ENCODE results near the gene ELOA. TPM values are rescaled to one million over a fixed set of nuclear protein-coding genes. Genes with fewer than 3 reads are reported as not detected.
A peak's percentile ranks its signal among the peaks of the same experiment; 100 is the strongest.

The ELOA gene
- total RNA-seq, 1 donor from 2014 or later = 41.7 TPM

DNA sequence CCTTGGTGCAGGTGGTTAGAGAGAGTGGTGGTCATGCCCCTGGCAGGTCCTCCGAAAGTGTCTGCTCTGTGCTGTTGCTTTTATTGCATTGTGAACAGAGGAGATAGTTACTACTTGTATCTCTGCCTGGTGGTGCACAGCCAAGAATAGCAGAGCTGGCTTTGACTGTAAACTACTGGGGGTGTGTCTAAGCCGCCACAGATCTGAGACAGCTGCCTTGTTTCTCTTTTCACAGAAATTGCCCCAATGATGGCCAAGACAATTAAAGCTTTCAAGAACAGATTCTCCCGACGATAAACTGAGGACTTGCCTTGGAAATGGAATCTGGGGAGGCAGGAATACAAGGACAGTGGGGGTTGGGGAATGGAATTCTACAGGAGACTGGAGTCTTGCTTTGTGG is 16.0 kb downstream of the ELOA start:
- Mint-ChIP-seq H3K36me3 (ENCODE audit: low read depth) (peaks cover 26% of the 10 kb centered on the region), H3K4me1 (ENCODE audit: low read depth) (no peaks in the 10 kb centered on the region), H3K27ac (ENCODE audit: unreplicated experiment) (no peak overlapping the region), H3K27me3 (ENCODE audit: low read depth) (no peaks in the 10 kb centered on the region), H3K9me3 (ENCODE audit: low read depth) (no peaks in the 10 kb centered on the region), H3K4me3 (ENCODE audit: unreplicated experiment) (no peak overlapping the region)
- DNase-seq (ENCODE audit: low spot score) = no peak
- TF ChIP-seq, protein P1, sequence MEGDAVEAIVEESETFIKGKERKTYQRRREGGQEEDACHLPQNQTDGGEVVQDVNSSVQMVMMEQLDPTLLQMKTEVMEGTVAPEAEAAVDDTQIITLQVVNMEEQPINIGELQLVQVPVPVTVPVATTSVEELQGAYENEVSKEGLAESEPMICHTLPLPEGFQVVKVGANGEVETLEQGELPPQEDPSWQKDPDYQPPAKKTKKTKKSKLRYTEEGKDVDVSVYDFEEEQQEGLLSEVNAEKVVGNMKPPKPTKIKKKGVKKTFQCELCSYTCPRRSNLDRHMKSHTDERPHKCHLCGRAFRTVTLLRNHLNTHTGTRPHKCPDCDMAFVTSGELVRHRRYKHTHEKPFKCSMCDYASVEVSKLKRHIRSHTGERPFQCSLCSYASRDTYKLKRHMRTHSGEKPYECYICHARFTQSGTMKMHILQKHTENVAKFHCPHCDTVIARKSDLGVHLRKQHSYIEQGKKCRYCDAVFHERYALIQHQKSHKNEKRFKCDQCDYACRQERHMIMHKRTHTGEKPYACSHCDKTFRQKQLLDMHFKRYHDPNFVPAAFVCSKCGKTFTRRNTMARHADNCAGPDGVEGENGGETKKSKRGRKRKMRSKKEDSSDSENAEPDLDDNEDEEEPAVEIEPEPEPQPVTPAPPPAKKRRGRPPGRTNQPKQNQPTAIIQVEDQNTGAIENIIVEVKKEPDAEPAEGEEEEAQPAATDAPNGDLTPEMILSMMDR (IDR thresholded peaks at IDR 0.05) = no peak

DNA sequence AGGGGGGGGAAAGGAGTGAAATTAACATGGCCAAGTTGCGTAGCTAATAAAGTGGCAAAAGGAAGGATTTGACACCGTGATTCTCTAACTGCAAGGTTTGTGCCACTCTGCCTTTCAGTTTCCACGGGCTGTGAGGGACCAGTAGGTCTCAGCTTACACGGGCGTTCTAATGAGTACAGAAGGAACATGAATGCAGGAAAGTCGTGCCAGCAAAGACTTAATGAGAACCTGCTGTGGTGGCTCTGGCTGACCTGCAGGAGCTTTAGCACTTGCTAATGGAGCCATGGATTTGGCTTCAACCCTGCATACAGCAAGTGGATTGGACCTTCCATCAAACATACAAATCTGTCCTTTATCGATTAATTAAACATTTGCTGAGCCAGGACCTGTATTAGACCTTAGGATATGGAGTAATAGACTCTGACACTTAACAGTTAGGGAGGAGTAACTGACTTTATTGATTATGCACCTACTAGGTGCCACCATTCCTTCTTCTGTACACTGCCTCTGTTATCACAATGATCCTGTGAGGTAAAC is 19.8 kb downstream of the ELOA start:
- Mint-ChIP-seq H3K27ac (ENCODE audit: unreplicated experiment) (no peak overlapping the region), H3K36me3 (ENCODE audit: low read depth) (peaks cover 16% of the 10 kb centered on the region)
- TF ChIP-seq, protein P1 (IDR thresholded peaks at IDR 0.05) = no peak

DNA sequence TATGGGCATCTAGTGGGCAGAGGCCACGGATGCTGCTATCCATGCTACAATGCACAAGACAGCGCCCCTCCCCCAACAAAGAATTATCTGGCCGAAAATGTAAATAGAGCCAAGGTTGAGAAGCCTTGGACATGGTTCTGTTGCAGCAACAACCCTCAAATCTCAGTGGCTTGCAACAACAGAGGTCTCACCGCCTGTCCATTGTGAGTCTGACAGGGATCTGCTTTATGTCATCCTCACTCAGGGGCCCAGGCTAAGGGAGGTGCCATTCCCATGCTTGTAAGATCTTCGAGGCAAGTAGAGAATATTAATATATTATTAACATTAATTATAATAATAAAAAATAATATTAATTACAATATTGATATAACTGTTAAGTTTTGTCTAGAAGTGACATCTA is 25.5 kb downstream of the ELOA start:
- peaks cover 5% of the 10 kb centered on the region for H3K4me1 Mint-ChIP-seq (ENCODE audit: low read depth)
- H3K27me3 Mint-ChIP-seq (ENCODE audit: low read depth) = no peaks in the 10 kb centered on the region
- no peak overlapping the region for H3K4me3 Mint-ChIP-seq (ENCODE audit: unreplicated experiment)
- DNase-seq (ENCODE audit: low spot score) = no peak
- H3K36me3 Mint-ChIP-seq (ENCODE audit: low read depth) = peaks cover 4% of the 10 kb centered on the region
- H3K27ac Mint-ChIP-seq (ENCODE audit: unreplicated experiment) = no peak overlapping the region
- TF ChIP-seq, protein P1 (IDR thresholded peaks at IDR 0.05) = no peak
- H3K9me3 Mint-ChIP-seq (ENCODE audit: low read depth) = no peaks in the 10 kb centered on the region

More for the DNA sequence above, 19.8 kb downstream of the ELOA start:
- Mint-ChIP-seq H3K4me3 (ENCODE audit: unreplicated experiment) (no peak overlapping the region), H3K9me3 (ENCODE audit: low read depth) (no peaks in the 10 kb centered on the region), H3K27me3 (ENCODE audit: low read depth) (no peaks in the 10 kb centered on the region), H3K4me1 (ENCODE audit: low read depth) (no peaks in the 10 kb centered on the region)
- no peak for DNase-seq (ENCODE audit: low spot score)

DNA sequence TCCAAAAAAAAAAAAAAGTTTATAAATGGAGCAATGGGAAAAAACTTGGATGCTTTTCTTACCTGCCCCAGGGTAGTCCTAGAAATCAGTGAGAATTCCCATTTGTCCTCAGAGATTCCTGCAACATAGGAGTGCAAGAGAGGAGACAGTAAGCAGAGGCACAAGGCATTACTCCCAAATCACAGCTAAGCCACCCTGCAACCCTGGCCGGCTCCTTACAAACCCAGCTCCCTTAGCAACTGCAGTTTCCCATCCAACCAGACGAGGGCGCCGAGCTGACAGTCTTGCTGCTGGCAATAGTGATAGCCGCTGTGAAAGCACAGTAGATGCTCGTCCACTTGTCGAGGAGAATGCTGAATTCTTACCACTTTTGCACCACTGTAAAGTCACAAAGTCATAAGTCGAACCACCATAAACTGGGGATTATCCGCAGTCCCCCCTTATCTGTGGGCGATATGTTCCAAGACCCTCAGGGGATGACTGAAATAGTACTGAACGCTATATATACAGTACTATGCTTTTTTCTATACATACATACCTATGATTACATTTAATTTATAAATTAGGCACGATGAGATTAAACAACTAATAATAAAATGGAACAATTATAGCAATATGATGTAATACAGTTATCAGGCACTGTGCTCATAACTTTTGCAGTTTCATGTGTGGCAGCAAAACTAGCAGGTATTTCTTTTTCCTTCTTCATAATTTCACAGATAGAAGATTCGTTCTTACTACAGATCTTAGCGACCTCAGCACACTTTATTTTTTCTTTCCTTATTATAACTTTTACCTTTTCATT is 29.0 kb downstream of the ELOA start:
- H3K4me3 Mint-ChIP-seq (ENCODE audit: unreplicated experiment) = no peak overlapping the region
- H3K27ac Mint-ChIP-seq (ENCODE audit: unreplicated experiment) = no peak overlapping the region
- peaks cover 5% of the 10 kb centered on the region for H3K4me1 Mint-ChIP-seq (ENCODE audit: low read depth)
- TF ChIP-seq, protein P1 (IDR thresholded peaks at IDR 0.05) = peak; percentile 88
- DNase-seq (ENCODE audit: low spot score) = no peak
- H3K27me3 Mint-ChIP-seq (ENCODE audit: low read depth) = no peaks in the 10 kb centered on the region
- H3K36me3 Mint-ChIP-seq (ENCODE audit: low read depth) = no peaks in the 10 kb centered on the region
- H3K9me3 Mint-ChIP-seq (ENCODE audit: low read depth) = no peaks in the 10 kb centered on the region

DNA sequence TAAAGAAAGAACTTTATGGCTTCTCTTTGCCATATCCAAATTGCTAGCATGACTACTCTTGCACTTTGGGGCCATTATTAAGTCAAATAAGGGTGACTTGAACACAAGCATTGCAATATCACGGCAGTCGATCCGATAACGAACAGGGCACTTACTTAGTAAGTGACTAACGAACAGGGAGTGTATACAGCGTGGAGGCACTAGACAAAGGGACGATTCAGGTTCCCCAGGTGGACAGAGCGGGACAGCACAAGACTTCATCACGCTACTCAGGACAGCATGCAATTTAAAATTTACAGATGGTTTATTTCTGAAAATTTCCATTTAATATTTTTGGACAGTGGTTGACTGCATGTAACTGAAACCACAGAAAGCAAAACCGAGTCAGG is 29.6 kb downstream of the ELOA start:
- Mint-ChIP-seq H3K27me3 (ENCODE audit: low read depth) (no peaks in the 10 kb centered on the region), H3K4me3 (ENCODE audit: unreplicated experiment) (no peak overlapping the region), H3K9me3 (ENCODE audit: low read depth) (no peaks in the 10 kb centered on the region), H3K4me1 (ENCODE audit: low read depth) (peaks cover 9% of the 10 kb centered on the region), H3K36me3 (ENCODE audit: low read depth) (no peaks in the 10 kb centered on the region), H3K27ac (ENCODE audit: unreplicated experiment) (no peak overlapping the region)
- no peak for DNase-seq (ENCODE audit: low spot score)
- TF ChIP-seq, protein P1 (IDR thresholded peaks at IDR 0.05) = no peak
